HG03378 (cell line): ENCODE measurements around the gene SEPTIN8.

Source experiments
- ATAC-seq: cut with Tn5 transposase; IDR thresholded peaks from one replicate; pipeline ENCODE4 v1.9.1; 2021; ENCODE audit warnings: mild to moderate bottlenecking, moderate library complexity; ENCODE audit not compliant: unreplicated experiment

SEPTIN8 gene

GRCh38 chr5:132777209-132778069 is at the start of gene SEPTIN8:
Gene SEPTIN8, minus strand, starts transcription at chr5:132777239. Its CDS starts 102 bp downstream, at chr5:132777137.
- ATAC-seq = no peak

- no peak for ATAC-seq
Measured at GRCh38 chr5:132826424-132827082, 49.5 kb upstream of the SEPTIN8 start.

- no peak for ATAC-seq
Measured at GRCh38 chr5:132825834-132826391, 48.9 kb upstream of the SEPTIN8 start.

GRCh38 chr5:132825033-132825833 is 48.2 kb upstream of the SEPTIN8 start:
- no peak for ATAC-seq

DNA sequence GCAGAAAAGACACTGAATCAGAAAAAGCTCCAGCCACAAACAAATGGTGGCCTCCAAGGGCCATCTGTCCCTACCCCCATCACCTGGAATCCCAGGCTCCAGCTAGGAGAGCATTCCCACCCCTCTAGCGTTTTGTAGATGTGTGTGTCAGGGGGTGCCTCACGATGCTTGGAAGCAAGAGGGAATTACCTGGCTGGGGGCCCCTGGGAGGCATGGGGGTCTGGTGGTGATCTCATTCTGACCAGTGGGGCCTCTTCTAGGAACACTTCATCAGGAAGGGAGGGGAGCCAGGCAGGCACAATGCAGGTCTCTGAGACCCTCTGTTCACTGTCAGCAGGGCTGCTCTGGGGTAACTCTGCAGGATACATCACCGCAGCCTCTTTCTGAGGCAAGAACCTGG is 47.4 kb upstream of the SEPTIN8 start:
- no peak for ATAC-seq

- no peak for ATAC-seq
Measured at GRCh38 chr5:132823481-132824050, 46.5 kb upstream of the SEPTIN8 start.

GRCh38 chr5:132822650-132823480 is 45.8 kb upstream of the SEPTIN8 start:
- no peak for ATAC-seq

DNA sequence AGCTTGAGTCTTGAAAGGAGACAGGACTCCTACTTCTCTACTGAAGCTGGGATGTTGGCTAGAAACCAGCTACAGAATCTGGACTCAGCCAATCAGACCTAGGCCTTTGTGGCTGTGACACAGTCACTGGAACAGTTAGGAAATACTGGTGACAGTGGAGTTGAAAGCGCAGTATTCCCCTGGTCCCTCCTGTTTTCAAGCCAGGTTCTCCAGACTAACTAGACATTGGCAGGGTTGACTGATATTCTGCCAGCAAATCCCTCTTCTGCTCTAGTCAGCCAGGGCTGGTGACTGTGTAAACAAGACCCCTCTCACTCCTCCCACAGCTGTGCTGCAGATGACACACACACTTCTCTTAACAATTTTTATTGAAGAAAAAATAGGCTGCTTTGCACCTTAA is 44.8 kb upstream of the SEPTIN8 start:
- ATAC-seq = no peak

DNA sequence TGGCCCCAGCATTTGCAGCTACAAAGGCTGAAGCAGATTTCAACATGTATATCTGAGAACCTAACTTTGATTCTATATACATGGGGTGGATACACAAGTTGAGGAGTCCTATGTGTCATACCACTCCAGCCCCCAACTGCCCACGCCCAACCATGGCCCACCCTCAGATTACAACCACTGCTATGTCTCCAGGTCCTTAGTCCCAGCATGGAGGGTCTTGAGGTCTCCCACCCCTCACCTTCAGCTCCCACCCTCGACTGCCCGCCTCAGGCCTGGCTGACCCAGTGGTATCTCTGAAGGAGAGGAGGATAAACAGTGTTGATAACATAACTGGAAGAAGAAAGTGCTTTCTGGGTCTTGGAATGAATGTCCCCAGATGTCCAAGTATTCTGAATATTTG is 44.3 kb upstream of the SEPTIN8 start:
- ATAC-seq = no peak

DNA sequence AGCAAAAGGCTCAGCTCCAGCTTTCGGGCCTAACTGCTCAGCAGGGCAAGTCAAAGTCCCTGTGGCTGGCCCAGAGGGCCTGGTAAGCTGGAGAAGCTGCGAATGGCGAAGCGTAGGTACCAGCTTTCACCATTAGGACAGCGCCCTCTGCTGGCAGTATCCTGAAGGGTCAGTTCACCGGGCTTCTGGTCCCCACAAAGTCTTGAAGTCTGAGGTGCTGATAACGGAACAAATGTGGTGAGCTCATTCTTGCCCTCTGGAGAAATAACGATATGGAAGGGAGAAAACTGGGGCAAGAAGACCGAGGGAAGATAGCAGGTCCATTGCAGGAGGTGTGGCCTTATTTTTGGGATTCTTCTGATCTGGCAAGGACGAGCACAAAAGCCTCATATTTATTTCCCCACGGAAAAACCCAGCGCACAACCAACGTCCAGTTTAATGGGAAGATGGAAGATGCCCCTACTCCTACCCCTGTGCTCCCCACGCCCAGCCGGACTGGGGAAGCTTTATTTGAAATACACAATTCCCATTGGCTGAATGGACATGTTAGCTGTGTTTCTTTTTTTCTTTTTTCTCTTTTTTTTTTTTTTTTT is 43.2 kb upstream of the SEPTIN8 start:
- peak; percentile 69 for ATAC-seq

GRCh38 chr5:132819468-132819867 is 42.4 kb upstream of the SEPTIN8 start:
- no peak for ATAC-seq

DNA sequence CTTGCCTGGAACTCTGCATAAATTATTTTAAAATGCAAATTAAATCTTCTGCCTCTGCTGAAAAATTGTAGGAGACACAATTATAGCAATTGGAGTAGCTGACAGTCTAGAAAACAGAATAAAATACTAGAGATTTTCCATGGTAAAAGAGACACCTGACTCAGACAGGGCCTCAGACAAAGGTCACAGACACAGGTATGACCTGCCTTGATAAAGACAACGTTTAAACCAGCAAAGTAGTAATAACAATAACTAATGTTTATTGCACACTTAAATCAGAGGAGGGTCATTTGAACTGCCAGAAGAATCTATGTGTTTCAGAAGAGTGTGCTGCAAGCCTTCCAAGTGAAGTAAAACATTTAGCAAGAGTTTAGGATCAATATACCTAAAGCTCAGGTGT is 40.0 kb upstream of the SEPTIN8 start:
- ATAC-seq = no peak

- no peak for ATAC-seq
Measured at GRCh38 chr5:132816554-132816953, 39.5 kb upstream of the SEPTIN8 start.

GRCh38 chr5:132816083-132816482 is 39.0 kb upstream of the SEPTIN8 start:
- ATAC-seq = no peak

GRCh38 chr5:132815454-132815853 is 38.4 kb upstream of the SEPTIN8 start:
- no peak for ATAC-seq

DNA sequence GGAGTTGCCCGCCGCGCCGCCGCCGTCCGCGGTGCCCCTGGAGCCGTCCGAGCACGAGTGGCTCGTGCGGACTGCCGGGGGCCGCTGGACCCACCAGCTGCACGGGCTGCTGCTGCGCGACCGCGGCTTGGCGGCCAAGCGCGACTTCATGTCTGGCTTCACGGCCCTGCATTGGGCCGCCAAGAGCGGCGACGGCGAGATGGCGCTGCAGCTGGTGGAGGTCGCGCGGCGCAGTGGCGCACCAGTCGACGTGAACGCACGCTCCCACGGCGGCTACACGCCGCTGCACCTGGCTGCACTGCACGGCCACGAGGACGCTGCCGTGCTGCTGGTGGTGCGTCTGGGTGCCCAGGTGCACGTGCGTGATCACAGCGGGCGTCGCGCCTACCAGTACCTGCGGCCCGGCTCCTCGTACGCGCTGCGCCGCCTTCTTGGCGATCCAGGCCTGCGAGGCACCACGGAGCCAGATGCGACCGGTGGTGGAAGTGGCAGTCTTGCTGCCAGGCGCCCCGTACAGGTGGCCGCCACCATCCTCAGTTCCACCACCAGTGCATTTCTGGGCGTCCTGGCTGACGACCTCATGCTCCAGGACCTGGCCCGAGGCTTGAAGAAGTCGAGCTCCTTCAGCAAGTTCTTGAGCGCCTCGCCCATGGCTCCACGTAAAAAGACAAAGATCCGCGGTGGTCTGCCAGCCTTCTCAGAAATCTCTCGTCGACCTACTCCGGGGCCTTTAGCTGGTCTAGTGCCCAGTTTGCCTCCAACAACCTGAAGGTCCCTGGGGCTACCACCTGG is 37.7 kb upstream of the SEPTIN8 start:
- no peak for ATAC-seq

- ATAC-seq = no peak
Measured at GRCh38 chr5:132813599-132814502, 36.8 kb upstream of the SEPTIN8 start.
